ENCODE results near the gene TBC1D25.

Gene TBC1D25

GRCh38 chrX:48569958-48570357 is 30.4 kb downstream of the TBC1D25 start:
- DNase-seq: no peak

GRCh38 chrX:48573690-48574269 is 34.3 kb downstream of the TBC1D25 start:
- no peak for DNase-seq

- DNase-seq: peak; percentile 66 to 76
Observed at GRCh38 chrX:48574270-48575266, 35.1 kb downstream of the TBC1D25 start, which contains the start of gene RBM3. TSS of gene RBM3 (plus strand) at chrX:48574484. CDS start at chrX:48575181, 697 bp downstream.

GRCh38 chrX:48575642-48576041 is 36.1 kb downstream of the TBC1D25 start:
- DNase-seq: no peak

DNA sequence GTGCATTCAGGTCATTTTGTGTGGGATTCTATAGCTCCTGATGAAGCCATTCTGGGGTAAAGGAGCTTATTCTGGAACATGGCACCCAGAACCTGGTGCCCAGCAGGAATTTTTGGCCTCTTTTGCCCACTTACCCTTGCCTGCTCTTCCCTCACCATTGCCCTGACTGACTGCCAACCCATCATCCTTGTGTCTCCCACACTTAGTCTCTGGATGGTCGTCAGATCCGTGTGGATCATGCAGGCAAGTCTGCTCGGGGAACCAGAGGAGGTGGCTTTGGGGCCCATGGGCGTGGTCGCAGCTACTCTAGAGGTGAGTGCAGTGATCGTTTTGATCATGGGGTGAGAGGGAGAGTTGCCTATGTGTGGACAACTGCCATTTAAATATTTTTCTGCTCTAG is 36.6 kb downstream of the TBC1D25 start:
- DNase-seq: no peak

DNA sequence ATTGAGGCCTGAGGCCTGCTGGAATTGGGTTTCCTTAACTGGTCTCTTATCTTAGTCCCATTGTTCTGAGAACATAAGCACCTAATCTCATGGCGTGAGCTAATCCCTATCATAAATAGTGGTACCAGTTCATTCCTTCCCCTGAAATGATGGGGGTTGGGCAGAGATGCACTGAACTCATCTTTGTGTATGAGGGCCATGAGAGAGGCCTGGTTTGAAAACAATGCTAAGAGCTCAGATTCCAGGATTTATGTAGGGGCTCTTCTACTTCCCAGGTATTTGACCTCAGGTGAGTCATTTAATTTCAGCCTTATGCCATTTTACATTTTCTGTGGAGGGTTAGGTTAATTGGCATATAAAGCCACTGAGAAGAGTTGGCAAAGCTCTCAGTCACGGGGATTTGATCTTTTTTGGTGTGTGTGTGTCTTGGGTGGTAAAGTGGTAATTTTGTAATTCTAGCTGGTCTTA is 39.2 kb downstream of the TBC1D25 start:
- DNase-seq: no peak

GRCh38 chrX:48579259-48579658 is 39.7 kb downstream of the TBC1D25 start:
- no peak for DNase-seq

DNA sequence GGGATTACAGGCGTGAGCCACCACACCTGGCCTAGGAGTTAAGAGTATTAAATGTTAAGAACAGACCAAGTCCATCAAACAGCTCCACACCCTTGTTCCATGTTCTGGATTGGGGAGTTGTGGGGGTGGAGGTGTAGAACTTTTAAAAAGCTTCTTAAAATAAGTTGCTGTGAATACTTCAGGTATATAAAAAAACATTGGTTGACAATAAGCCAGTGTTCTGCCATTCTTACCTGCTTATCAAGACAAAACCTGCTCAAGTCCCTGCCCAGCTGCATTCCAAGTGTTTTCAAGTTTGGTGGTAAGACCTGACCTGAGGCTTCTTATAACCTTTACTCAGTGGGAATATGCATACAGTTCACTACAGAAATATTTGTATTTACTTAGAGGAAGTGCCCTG is 41.1 kb downstream of the TBC1D25 start:
- no peak for DNase-seq

DNA sequence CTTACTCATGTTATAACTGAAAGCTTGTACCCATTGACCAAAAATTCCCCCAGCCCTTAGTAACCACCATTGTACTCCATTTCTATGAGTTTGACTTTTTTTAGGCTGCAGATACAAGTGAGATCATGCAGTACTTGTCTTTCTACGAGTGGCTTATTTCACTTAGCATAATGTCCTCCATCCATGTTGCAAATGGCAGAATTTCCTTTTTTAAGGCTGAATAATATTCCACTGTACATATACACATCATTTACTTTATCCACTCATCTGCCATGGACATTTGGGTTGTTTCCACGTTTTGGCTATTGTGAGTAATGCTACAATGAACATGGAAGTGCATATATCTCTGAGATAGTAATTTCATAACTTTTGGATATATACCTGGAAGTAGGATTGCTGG is 45.2 kb downstream of the TBC1D25 start:
- no peak for DNase-seq

DNA sequence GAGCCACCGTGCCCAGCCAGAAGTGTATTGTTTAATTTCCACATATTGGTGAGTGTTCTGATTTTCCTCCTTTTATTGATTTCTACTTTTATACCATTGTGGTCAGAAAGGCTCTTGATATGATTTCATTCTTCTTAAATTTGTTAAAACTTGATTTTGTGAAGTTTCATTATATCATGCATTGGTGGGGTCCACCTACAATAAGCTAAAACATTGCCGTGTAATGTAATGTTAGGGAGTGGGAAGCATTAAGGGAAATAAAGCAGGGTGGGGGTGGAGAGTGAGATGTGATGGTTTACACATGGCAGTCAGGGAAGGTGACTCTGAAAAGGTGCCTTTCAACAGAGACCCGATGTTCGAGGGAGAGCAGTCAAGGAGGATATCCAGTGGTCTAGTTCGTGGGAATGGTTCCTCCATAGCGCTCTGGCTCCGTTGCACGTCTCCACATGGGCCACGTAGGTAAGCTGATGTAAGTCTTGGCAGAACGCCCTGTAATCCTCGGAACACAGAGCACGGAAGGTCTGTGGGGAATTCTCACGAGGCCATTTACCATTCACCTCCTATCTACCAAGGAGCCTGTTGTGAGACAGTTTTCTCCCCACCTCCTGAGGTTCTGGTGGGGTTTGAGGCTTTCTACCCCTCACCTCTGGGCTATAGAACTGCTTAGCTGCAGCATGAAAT is 50.1 kb downstream of the TBC1D25 start:
- no peak for DNase-seq

- no peak for DNase-seq
Observed at GRCh38 chrX:48590203-48591103, 50.9 kb downstream of the TBC1D25 start.

DNA sequence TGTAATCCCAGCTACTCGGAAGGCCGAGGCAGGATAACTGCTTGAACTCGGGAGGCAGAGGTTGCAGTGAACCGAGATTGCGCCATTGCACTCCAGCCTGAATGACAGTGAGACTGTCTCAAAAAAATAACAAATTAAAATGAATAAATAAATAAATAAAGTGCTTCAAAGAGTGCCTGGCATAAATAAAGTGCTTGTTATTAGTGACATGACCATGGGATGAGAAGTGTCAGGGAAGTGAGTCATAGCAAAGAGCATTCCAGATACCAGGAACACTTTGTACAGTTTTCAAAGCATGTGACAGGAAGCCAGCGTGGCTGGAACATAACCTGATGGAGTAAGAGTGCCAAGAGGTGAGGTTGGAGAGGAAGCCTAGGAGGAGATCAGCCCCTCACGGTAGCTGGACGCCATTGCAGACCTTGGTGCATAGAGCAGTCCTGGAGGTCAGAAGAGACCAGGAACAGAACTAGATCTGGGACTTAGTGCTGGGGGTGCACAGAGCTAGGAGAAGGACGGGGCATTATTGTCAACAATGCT is 51.8 kb downstream of the TBC1D25 start:
- peak; percentile 30 to 68 for DNase-seq

DNA sequence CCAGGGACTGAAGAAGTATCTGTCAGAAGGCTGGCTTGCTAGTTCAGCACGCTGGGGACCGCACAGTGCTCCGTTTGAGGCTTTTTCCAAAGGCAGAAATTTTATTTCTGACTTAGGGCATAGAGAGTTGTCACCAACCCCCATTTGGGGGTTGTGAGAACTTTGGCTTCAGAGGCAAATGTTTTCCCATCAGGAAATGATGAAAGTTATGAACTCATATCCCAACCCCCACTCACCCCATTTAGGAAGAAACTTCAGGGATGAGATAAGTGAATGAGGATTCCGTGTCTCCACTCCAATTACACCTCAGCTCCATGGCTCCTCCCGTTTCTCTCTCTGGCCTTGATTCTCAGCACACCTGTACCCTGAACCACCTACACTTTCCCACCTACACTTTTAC is 53.5 kb downstream of the TBC1D25 start:
- no peak for DNase-seq

- DNase-seq: no peak
Observed at GRCh38 chrX:48595929-48596328, 56.4 kb downstream of the TBC1D25 start.

GRCh38 chrX:48597353-48598264 is 58.1 kb downstream of the TBC1D25 start, which contains the start of gene WDR13:
TSS of gene WDR13 (plus strand) at chrX:48597492. CDS start at chrX:48597997, 505 bp downstream.
- DNase-seq: peak; percentile 36 to 77

- DNase-seq: no peak
Observed at GRCh38 chrX:48598614-48599013, 59.1 kb downstream of the TBC1D25 start.

DNA sequence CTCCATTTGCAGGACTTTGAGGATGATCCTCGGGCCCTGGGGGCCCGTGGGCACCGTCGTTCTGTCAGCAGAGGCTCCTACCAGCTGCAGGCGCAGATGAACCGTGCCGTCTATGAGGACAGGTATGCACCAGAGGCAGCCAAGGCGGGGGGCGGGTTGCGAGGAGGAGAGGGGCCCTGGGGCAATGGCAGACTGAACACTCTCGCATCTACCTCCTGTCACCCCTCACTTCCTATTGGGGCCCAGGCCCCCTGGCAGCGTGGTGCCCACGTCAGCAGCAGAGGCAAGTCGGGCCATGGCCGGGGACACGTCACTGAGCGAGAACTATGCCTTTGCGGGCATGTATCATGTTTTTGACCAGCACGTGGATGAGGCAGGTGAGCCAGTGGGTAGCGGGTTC is 59.8 kb downstream of the TBC1D25 start:
- DNase-seq: no peak

- no peak for DNase-seq
Observed at GRCh38 chrX:48600226-48600625, 60.7 kb downstream of the TBC1D25 start.

- DNase-seq: no peak
Observed at GRCh38 chrX:48601741-48602394, 62.4 kb downstream of the TBC1D25 start.

DNA sequence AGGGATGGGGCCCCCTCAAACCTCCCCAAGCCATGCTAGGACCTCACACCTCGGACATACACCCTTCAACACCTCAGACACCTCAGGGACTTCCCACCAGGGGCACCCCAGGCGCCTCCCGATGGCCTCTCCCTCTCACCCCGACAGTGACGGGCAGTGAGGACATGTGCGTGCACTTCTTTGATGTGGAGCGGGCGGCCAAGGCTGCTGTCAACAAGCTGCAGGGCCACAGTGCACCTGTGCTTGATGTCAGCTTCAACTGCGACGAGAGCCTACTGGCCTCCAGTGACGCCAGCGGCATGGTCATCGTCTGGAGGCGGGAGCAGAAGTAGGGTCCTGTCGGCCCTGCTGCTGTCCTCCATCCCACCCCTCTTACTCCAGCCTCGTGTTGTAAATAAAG is 65.2 kb downstream of the TBC1D25 start:
- DNase-seq: no peak

All from SW 1271 (cell line).